Endothelial cell of hepatic sinusoid (primary cell): Measurements from ENCODE around the gene IGFBP6.

ENCODE experiments used
- in situ Hi-C: cut with HindIII; loops from 2 replicates; pipeline ENCODE4 v1.10.0; 2017; ENCODE audit warnings: low sequenced_read_pairs

Gene IGFBP6

DNA sequence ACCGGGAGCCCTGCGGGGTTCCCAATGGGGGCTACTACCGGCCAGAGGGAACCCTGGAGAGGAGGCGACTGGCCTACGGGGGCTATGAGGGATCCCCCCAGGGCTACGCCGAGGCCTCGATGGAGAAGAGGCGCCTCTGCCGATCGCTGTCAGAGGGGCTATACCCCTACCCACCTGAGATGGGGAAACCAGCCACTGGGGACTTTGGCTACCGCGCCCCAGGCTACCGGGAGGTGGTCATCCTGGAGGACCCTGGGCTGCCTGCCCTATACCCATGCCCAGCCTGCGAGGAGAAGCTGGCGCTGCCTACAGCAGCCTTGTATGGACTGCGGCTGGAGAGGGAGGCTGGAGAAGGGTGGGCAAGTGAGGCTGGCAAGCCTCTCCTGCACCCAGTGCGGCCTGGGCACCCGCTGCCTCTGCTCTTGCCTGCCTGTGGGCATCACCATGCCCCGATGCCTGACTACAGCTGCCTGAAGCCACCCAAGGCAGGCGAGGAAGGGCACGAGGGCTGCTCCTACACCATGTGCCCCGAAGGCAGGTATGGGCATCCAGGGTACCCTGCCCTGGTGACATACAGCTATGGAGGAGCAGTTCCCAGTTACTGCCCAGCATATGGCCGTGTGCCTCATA lies 37.9 kb upstream of the IGFBP6 start:
- in situ Hi-C loops = no loop called here

DNA sequence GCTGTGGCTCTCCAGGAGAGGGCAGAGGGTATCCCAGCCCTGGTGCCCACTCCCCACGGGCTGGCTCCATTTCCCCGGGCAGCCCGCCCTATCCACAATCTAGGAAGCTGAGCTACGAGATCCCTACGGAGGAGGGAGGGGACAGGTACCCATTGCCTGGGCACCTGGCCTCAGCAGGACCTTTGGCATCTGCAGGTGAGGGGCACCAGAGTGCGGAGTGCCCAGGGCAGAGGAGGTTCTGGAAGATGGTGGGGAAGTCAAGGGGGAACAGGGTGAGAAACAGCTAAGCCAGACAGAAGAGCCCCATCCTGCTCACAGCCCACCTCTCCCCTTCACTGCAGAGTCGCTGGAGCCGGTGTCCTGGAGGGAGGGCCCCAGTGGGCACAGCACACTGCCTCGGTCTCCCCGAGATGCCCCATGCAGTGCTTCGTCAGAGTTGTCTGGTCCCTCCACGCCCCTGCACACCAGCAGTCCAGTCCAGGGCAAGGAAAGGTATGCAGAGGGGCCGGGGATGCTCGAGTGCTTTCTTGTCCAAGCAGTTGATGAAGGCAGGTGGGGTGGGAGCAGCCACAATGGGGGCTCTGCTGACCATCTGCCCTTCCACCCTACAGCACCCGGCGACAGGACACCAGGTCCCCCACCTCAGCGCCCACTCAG lies 37.3 kb upstream of the IGFBP6 start:
- in situ Hi-C loops = no loop called here

DNA sequence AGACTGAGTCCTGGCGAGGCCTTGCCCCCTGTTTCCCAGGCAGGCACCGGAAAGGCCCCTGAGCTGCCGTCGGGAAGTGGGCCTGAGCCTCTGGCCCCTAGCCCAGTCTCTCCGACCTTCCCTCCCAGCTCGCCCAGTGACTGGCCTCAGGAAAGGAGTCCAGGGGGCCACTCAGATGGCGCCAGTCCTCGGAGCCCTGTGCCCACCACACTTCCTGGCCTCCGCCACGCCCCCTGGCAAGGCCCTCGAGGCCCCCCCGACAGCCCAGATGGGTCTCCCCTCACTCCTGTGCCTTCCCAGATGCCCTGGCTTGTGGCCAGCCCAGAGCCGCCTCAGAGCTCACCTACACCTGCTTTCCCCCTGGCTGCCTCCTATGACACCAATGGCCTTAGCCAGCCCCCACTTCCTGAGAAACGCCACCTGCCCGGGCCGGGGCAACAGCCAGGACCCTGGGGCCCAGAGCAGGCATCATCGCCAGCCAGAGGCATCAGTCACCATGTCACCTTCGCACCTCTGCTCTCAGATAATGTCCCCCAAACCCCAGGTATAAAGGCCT lies 36.7 kb upstream of the IGFBP6 start:
- in situ Hi-C loops = no loop called here

DNA sequence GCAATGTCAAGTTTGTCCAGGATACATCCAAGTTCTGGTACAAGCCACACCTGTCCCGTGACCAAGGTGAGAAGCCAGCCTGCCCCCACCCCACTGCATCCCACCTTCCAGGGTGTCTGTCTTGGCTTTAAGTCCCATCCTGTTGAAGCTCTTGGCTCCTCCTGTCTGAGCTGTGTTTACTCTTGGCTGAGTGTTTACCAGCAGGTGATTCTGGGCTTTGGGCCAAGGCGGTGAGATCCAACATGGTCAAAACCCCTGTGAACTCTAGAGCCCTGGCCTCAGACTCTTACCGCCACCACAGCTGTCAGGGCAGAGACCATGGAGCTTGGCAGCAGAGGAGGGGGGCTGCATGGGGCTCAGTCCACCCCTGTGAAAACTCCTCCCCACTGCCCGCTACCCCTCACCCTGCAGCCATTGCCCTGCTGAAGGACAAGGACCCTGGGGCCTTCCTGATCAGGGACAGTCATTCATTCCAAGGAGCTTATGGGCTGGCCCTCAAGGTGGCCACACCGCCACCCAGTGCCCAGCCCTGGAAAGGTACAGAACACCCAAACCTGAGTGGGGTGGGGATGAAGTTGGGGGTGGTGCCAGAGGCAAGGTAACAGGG lies 36.0 kb upstream of the IGFBP6 start:
- in situ Hi-C loops = no loop called here

DNA sequence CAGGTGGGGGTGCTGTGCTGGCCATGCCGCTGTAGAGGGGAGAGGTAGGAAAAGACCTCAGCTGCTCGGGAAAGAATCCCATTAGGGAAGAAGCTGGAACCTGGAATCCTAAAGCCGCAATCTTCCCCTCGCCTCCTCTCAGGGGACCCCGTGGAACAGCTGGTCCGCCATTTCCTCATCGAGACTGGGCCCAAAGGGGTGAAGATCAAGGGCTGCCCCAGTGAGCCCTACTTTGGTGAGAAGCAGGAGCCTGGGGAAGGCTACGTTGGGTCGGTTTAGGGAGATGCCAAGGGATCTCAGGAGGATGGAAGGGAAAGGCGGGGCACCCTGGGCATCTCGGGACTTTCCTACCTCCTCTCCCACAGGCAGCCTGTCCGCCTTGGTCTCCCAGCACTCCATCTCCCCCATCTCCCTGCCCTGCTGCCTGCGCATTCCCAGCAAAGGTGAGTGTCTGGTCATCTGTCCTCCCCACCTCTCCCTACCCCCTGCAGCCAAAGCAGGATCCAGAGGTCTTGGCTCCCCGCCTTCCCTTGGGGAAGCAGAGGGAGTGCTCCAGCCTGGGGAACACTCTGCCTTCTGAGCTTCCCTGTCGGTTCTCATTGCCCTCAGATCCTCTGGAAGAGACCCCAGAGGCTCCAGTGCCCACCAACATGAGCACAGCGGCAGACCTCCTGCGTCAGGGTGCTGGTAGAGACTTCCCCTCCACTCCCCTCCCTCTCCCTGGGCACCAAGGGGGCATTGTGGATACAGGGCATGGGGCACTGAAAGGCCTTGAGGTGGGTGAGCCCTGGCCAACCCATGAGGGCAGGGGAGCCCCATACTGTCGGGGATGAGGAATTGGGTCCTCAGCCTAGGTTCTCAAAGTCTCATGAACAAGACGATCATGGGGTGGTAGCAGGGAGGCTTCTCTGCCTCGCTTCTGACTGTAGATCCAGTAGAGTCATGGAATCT lies 35.2 kb upstream of the IGFBP6 start:
- in situ Hi-C loops = no loop called here

DNA sequence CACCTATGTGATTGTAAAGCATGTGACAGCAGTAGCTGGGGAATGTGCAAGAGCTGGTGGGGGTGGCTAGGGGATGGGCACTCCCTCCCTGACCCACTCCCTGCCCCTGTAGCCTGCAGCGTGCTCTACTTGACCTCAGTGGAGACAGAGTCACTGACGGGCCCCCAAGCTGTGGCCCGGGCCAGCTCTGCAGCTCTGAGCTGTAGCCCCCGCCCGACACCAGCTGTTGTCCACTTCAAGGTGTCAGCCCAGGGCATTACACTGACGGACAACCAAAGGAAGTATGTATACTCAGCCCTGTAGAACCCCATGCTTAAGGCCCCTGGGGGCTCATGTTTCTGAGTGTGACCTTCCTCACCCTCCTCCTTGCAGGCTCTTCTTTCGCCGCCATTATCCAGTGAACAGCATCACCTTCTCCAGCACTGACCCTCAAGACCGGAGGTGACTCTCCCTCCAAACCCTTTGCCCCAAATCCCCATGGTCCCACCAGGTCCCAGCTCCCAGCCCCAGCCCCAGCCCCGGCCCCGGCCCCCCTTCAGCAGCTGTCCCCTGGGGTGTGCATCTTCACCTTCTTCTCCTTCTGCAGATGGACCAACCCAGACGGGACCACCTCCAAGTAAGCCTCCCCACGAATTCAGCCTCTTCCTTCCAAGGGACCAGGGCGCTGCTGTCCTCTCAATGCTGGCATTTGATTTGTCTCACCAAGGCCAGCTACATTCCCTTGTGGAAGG lies 34.3 kb upstream of the IGFBP6 start:
- in situ Hi-C loops = no loop called here

DNA sequence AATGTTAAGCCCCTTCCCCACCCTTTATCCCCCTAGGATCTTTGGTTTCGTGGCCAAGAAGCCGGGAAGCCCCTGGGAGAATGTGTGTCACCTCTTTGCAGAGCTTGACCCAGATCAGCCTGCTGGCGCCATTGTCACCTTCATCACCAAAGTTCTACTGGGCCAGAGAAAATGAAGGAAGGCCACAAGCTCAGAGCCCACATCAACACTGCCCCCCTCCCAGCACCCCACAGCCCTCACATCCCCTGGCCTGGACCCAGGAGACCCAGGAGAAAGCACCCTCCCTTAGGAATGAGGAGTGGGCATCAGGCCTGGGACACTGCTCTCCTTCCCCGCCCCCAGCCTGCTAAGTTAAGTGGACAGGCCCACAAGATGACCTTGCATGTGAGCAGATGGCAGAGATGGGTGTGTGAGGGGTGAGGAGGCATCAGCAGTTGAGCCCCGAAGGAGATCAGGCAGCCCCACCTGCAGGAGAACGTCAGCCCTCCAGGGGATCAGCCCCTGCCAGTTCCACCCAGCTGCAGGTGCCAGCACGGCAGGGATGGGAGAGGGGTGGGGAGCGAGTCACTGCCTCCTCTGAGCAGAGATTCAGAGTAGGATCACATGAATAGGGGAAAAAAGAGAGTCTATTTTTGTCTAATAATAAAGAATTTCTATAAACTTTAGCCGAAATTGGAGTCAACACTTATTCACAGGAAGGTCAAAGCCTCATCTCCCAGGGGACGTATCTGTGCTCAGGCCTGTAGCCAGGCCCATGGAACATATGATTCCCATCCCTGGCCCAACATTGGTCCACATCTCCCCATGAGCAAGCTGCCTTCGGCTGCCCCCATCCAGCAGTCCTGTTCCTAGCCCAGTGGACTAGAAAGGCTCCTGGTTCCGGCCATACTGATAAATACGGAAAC lies 33.5 kb upstream of the IGFBP6 start:
- in situ Hi-C loops = no loop called here

DNA sequence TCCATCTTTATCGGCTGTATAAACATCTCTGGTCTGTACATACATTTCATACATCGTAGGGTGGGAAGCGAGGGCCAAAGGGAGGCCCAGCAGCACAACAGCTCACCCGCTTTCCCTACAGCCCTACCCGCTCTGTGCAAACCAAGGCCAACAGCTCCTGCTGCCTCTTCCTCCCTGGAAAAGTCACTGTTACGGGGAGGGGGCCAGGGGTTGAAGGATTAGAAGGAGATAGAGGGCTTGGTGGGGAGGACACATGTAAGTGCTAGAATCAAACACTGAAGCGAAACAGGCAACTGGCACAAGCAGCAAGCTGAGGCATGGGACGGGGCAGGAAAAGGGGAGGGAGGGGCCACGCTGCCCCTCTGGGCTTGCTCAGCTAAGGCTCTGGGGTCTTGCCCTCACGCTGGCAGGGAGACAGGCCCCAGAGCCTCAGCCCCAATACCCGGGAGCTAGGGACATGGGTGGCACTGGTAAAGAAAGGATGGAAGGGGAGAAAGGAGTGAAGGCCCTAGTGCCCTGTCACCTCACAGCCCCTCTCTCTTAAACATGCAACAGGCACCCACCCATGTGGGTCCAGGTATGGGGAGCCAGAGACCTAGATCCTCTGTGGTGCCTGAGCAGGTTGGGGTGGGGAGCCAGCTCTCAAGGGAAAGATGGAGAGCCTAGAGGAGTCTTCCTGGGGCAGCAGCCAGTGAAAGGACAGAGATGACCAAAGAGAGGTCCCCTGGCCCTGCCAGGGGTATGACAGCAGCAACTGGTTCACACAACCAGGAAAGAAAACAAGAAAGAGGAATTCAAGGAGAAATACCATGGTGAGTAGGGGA lies 32.6 kb upstream of the IGFBP6 start:
- in situ Hi-C loops = loop anchor here (5.0 kb wide), 1 partner anchor 37 kb away; the partner anchor contains the start of gene SOAT2

DNA sequence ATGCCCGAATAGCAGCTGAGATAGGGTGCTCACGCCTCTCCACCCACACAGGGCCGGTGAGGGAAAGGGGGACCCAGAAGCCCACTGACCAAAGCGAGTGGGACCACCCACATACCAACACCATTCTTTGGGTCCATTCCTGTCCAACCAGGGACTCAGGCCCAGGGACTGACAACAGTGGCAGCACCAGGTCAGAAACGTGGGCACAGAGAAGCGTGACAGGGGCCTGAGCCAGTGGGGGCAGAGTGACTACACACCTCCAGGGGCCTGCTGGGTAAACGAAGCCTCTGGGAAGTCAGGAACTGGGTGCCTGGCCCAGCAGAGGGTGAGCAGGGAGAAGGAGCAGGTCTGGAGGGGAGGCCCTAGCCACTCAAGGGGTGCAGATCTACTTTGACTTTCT lies 32.0 kb upstream of the IGFBP6 start:
- in situ Hi-C loops = loop anchor here (5.0 kb wide), 1 partner anchor 37 kb away; the partner anchor contains the start of gene SOAT2

DNA sequence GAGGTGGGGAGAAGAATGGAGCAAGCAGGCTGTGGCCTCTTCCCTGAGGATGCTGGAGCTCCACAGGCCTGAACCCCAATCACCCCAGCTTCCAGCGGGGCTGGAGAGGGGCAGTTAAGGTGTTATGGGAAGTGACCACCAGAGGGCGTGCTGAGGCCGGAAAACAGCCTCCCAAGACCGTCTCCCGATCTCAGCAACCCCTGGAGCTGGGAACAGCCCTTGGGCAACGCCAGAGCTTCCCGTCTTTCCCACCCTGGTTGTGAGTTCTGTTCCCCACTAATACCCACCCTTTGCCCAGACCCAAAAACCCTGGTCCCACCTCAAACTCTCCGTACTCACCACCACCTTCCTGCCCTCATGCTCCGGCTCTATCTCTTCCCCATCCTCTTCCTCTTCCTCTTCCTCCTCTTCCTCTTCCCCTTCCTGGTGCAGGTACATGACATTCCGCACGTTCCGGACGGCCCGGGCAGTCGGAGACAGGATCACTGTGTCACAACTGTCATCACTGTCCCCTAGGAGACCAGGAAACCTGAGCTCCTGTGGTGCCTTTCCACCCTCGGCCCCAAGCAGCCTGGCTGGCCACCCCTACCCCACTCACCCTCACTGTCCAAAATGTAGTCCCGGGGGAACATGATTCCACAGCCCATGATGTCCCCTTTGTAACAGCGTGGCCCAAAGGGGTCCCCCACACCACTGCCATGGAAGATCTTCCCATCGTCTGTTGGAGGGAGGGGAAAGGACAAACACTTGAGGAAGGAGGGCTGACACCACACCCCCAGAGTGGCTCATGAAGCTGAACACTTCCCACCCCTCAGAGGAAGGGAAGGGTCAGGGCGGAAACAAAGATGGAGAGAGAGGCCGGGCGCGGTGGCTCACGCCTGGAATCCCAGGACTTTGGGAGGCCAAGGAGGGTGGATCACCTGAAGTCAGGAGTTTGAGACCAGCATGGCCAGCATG lies 31.2 kb upstream of the IGFBP6 start:
- in situ Hi-C loops = loop anchor here (5.0 kb wide), 1 partner anchor 36 kb away; the partner anchor contains the start of gene SOAT2

DNA sequence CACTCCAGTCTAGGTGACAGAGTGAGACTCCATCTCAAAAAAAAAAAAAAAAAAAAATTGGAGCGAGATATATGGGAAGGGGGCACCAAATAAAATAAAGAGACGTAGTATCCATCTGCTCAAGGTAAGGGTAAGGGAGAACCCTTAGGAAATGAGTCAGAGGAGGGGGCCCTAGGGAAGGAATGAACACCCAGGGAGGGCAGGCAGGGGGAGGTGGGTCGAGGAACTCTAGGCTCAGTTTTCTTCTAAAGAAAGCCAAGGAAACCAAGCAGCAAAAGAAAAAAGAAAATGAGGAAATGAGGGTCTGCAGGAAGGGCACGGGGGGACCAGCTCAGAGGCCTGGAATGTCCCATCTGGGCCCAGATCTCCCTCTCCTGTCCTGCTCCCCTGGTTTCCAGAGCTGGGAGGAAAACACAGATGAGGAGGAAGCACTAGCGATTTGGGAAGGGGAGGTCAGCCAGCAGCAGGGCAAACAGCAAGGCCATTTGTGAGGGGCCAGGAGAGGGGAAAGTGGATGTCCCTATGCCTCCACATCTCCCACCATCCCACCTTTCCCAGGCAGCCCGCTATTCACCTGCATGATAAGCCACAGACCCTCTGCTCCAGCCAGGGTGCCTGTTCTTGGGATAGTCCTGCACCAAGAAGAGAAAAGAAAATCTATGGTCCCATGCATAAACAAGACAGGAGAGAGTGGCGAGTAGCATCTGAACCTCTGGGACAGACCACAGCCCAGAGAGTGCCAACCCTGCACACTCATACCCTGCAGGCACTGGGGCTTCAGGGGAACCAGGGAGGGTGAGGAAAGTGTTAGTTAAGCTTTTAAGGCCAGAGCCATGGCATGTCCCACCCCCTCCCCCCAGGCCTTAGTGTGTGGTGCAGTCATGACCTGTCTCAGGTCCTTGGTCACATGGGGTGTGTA lies 30.1 kb upstream of the IGFBP6 start:
- in situ Hi-C loops = loop anchor here (5.0 kb wide), 1 partner anchor 35 kb away; the partner anchor contains the start of gene SOAT2

DNA sequence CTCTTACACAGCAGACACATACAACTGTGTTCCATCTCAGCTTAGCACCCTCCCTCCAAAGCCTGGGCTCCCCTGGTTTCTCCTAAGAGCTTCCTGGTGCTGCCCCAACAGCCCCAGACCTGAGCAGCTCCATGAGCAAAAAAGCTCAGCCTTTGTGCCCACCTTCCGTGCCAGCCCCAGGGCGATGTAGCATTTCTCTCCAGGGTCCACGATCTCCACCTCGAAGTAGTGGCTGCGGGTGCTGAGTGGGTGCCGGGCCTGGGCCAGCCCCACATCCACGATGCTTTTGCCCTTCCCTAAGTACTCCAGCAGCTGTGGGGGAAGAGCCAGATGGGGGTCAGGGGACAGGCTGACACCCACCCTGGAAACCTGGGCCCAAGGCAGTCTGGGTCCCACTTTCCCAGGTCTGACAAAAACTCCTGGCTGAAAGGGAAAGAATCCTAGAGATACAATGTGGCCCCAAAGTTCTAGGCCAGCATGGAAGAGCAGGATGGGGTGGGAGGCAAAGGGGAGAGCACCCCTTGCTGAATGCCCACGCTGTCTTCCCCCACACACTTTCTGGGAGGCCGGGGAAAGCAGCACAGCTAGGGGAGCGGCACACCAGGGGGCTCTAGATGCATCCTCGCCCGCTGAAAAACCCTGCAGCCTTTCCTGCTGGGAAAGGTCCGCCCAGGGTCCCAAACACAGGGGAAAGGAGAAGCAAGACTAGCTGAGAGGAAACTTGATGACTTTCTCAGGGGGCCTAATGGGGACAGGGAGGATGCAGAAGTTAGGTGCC lies 29.3 kb upstream of the IGFBP6 start:
- in situ Hi-C loops = loop anchor here (5.0 kb wide), 1 partner anchor 34 kb away; the partner anchor contains the start of gene SOAT2

DNA sequence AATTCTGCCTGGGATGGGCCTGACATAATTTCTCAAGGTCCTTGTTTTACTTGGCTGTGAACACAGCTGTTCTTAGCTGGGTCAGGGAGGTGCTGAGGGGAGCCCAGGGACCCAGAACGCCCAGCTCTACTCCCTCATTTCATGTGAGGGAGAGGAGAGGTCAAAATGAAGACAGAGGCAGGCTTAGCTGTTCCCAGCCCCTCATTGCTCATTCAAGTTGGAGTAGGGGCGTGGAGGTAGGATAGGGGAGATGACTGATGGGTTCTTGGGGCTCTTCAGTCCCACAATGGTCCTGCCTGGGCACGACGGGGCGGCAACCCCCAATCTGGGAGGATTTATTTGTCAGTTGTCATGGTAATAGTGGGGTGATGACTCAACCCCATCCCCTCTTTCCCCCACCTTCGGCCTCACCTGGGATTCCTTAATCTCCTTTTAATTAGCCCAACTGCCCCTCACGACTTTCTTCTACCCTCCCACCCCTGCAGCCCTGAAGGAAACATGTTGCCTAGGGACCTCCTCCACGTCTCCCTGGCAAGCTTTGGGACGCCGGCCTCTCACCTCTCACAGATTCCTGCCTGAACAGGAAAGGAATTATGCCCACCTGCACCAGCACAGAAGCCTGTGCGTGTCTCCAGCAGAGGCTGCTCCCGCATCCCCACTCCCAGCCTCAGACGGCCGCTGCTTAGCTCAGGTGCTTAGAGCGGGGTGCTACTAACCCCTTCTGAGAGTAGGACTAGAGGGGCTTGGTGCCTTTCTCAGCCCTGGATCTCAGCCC lies 28.5 kb upstream of the IGFBP6 start:
- in situ Hi-C loops = loop anchor here (5.0 kb wide), 1 partner anchor 33 kb away; the partner anchor contains the start of gene SOAT2
